Brain microvascular endothelial cell (primary cell): ENCODE data around the gene RPL35.

ENCODE experiments used
- DNase-seq: peaks from one replicate; pipeline ENCODE4 v3.0.0-alpha.2; 2020
- H3K27ac ChIP-seq: fragments of 250-450 bp; sonication (Bioruptor Pico); 2 replicates; pipeline ENCODE4 v1.5.1; 2020; ENCODE audit warnings: mild to moderate bottlenecking, moderate library complexity
- H3K27me3 ChIP-seq: fragments of 250-450 bp; sonication (Bioruptor Pico); replicated peaks from 2 replicates; pipeline ENCODE4 v1.5.1; 2020; ENCODE audit warnings: mild to moderate bottlenecking
- H3K36me3 ChIP-seq: fragments of 250-450 bp; sonication (Bioruptor Pico); replicated peaks from 2 replicates; pipeline ENCODE4 v1.5.1; 2020; ENCODE audit warnings: mild to moderate bottlenecking
- H3K4me3 ChIP-seq: 2 replicates; pipeline ENCODE4 v1.5.1; 2011; ENCODE audit warnings: low read depth, mild to moderate bottlenecking, control low read depth, low read length, moderate library complexity
- CTCF ChIP-seq: IDR thresholded peaks from 2 replicates; pipeline ENCODE4 v1.5.1; 2011; ENCODE audit warnings: low read depth, mild to moderate bottlenecking, moderate library complexity, low read length, control low read depth, inconsistent platforms; ENCODE audit errors: missing control alignments
- in situ Hi-C: cut with HindIII; loops from 2 replicates; pipeline ENCODE4 v1.10.0; 2017; ENCODE audit warnings: low sequenced_read_pairs, low pct_ligation_motif_present

Gene RPL35

GRCh38 chr9:124873664-124874063, 11.9 kb upstream of the RPL35 start:
- no peaks in the 10 kb centered on the region for H3K27me3 ChIP-seq
- in situ Hi-C loops, result no loop called here
- no peak for DNase-seq
- no peak for TF ChIP-seq CTCF
- peaks cover 57% of the 10 kb centered on the region for H3K36me3 ChIP-seq
- no peak overlapping the region for H3K27ac ChIP-seq
- H3K4me3 ChIP-seq, result no peak overlapping the region

DNA sequence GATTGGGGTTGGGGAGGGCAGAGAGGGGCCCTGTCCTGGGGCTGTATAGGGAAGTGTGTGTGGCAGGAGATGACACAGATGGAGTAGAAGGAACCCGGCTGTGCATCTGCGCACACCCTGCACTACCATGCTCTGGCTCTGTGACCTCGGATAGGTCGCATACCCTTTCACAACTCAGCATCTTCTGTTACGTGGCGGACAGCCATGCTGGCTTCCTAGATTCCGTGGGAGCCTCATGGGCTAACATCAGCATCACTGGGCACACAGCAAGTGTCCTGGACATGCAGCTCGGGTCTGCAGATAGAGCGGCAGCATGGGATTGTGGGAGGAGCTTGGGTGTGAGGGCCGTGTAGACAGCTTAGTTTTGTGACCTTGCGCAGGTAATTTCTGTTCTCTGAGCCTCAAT, 9.4 kb upstream of the RPL35 start:
- Histone ChIP-seq H3K27me3 (no peaks in the 10 kb centered on the region), H3K4me3 (no peak overlapping the region), H3K27ac (no peak overlapping the region), H3K36me3 (peaks cover 39% of the 10 kb centered on the region)
- DNase-seq, result no peak
- in situ Hi-C loops, result no loop called here
- no peak for TF ChIP-seq CTCF

- H3K27me3 ChIP-seq, result no peaks in the 10 kb centered on the region
- H3K27ac ChIP-seq, result no peak overlapping the region
- TF ChIP-seq CTCF, result no peak
- DNase-seq, result no peak
- in situ Hi-C loops, result no loop called here
- H3K4me3 ChIP-seq, result peak overlapping the region; percentile 96
- peaks cover 34% of the 10 kb centered on the region for H3K36me3 ChIP-seq
Observed at GRCh38 chr9:124870723-124871122, 9.0 kb upstream of the RPL35 start.

DNA sequence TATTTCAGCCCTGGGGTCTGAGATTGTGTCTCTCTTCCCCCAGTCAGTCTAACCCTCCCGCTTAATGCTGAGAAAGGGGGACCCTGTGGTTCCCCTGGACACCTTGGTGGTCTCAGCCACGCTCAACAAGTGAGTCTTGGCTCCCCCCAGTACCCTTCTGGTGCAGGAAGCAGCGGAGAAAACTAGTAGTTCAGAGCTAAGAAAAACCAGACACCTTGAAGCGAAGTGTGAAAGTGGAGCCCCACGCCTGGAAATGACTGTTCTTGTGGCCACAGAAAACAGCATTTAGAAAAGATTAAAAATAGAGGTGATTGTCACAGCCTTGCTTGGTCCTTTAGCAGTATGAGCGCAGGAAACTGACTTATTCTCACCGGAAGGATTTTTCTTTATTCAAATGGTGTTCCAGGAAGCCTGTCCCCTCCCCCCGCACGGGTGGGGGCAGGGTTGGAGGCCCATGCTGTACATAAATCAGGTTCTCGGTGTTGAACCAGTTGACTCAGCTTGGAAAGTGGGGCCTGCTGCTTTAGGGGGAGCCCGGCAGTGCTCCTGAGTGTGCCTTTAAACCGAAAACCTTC, 8.3 kb upstream of the RPL35 start:
- no peak for TF ChIP-seq CTCF
- no peaks in the 10 kb centered on the region for H3K27me3 ChIP-seq
- H3K27ac ChIP-seq, result peak overlapping the region; percentile 88
- DNase-seq, result peak; percentile 19
- H3K4me3 ChIP-seq, result peak overlapping the region; percentile 96
- in situ Hi-C loops, result no loop called here
- peaks cover 28% of the 10 kb centered on the region for H3K36me3 ChIP-seq

- no peaks in the 10 kb centered on the region for H3K27me3 ChIP-seq
- H3K4me3 ChIP-seq, result peak overlapping the region; percentile 96
- in situ Hi-C loops, result no loop called here
- H3K27ac ChIP-seq, result peak overlapping the region; percentile 88
- TF ChIP-seq CTCF, result no peak
- H3K36me3 ChIP-seq, result peaks cover 22% of the 10 kb centered on the region
- no peak for DNase-seq
Observed at GRCh38 chr9:124869466-124869985, 7.8 kb upstream of the RPL35 start.
